ENCODE results near the gene ARL6IP1.

Gene ARL6IP1

GRCh38 chr16:18801145-18801972 lies at the start of gene ARL6IP1:
ARL6IP1 (minus strand) TSS chr16:18801549; CDS start chr16:18801466, 83 bp downstream.
- Histone ChIP-seq H3K27ac (ENCODE audit: low read depth, low read length) (peak within 1 kb of the TSS; percentile 73), H3K27me3 (ENCODE audit: insufficient read depth, low read length) (no peaks in the 10 kb centered on the region), H2AFZ (ENCODE audit: low read length, unreplicated experiment) (peak within 1 kb of the TSS; percentile 27), H3K4me1 (ENCODE audit: control insufficient read depth, insufficient read depth, low read length, unreplicated experiment) (peaks cover 49% of the 10 kb centered on the region), H3K79me2 (ENCODE audit: control insufficient read depth, insufficient read depth, low read length, unreplicated experiment) (peaks cover 48% of the 10 kb centered on the region), H3K36me3 (ENCODE audit: insufficient read depth, low read length) (peaks cover 10% of the 10 kb centered on the region), H3K4me3 (ENCODE audit: low read depth, low read length) (peak within 1 kb of the TSS; percentile 97)

GRCh38 chr16:18846416-18846815 lies 45.1 kb upstream of the ARL6IP1 start:
- peaks cover 3% of the 10 kb centered on the region for H3K79me2 ChIP-seq (ENCODE audit: control insufficient read depth, insufficient read depth, low read length, unreplicated experiment)
- no peak overlapping the region for H3K27ac ChIP-seq (ENCODE audit: low read depth, low read length)
- H3K4me1 ChIP-seq (ENCODE audit: control insufficient read depth, insufficient read depth, low read length, unreplicated experiment), result no peaks in the 10 kb centered on the region
- H3K36me3 ChIP-seq (ENCODE audit: insufficient read depth, low read length), result peaks cover 37% of the 10 kb centered on the region
- no peak overlapping the region for H3K4me3 ChIP-seq (ENCODE audit: low read depth, low read length)
- H3K27me3 ChIP-seq (ENCODE audit: insufficient read depth, low read length), result no peaks in the 10 kb centered on the region
- H2AFZ ChIP-seq (ENCODE audit: low read length, unreplicated experiment), result no peak overlapping the region

- Histone ChIP-seq H3K27ac (ENCODE audit: low read depth, low read length) (no peak overlapping the region), H3K4me3 (ENCODE audit: low read depth, low read length) (no peak overlapping the region), H3K79me2 (ENCODE audit: control insufficient read depth, insufficient read depth, low read length, unreplicated experiment) (peaks cover 3% of the 10 kb centered on the region), H3K27me3 (ENCODE audit: insufficient read depth, low read length) (no peaks in the 10 kb centered on the region), H3K4me1 (ENCODE audit: control insufficient read depth, insufficient read depth, low read length, unreplicated experiment) (no peaks in the 10 kb centered on the region), H3K36me3 (ENCODE audit: insufficient read depth, low read length) (peaks cover 38% of the 10 kb centered on the region), H2AFZ (ENCODE audit: low read length, unreplicated experiment) (no peak overlapping the region)
Observed at GRCh38 chr16:18842565-18842964, 41.2 kb upstream of the ARL6IP1 start.

- Histone ChIP-seq H3K4me1 (ENCODE audit: control insufficient read depth, insufficient read depth, low read length, unreplicated experiment) (no peaks in the 10 kb centered on the region), H3K36me3 (ENCODE audit: insufficient read depth, low read length) (peaks cover 38% of the 10 kb centered on the region), H3K27me3 (ENCODE audit: insufficient read depth, low read length) (no peaks in the 10 kb centered on the region)
Observed at GRCh38 chr16:18841833-18842525, 40.6 kb upstream of the ARL6IP1 start.

GRCh38 chr16:18839555-18839954 lies 38.2 kb upstream of the ARL6IP1 start:
- no peak overlapping the region for H3K27ac ChIP-seq (ENCODE audit: low read depth, low read length)
- no peak overlapping the region for H2AFZ ChIP-seq (ENCODE audit: low read length, unreplicated experiment)
- no peaks in the 10 kb centered on the region for H3K27me3 ChIP-seq (ENCODE audit: insufficient read depth, low read length)
- peaks cover 44% of the 10 kb centered on the region for H3K36me3 ChIP-seq (ENCODE audit: insufficient read depth, low read length)
- no peak overlapping the region for H3K4me3 ChIP-seq (ENCODE audit: low read depth, low read length)
- peaks cover 3% of the 10 kb centered on the region for H3K79me2 ChIP-seq (ENCODE audit: control insufficient read depth, insufficient read depth, low read length, unreplicated experiment)
- H3K4me1 ChIP-seq (ENCODE audit: control insufficient read depth, insufficient read depth, low read length, unreplicated experiment), result no peaks in the 10 kb centered on the region

More at GRCh38 chr16:18841833-18842525, 40.6 kb upstream of the ARL6IP1 start:
- Histone ChIP-seq H3K27ac (ENCODE audit: low read depth, low read length) (no peak overlapping the region), H3K79me2 (ENCODE audit: control insufficient read depth, insufficient read depth, low read length, unreplicated experiment) (peaks cover 3% of the 10 kb centered on the region), H3K4me3 (ENCODE audit: low read depth, low read length) (no peak overlapping the region), H2AFZ (ENCODE audit: low read length, unreplicated experiment) (no peak overlapping the region)

GRCh38 chr16:18836702-18837101 lies 35.4 kb upstream of the ARL6IP1 start:
- Histone ChIP-seq H3K36me3 (ENCODE audit: insufficient read depth, low read length) (peaks cover 55% of the 10 kb centered on the region), H3K79me2 (ENCODE audit: control insufficient read depth, insufficient read depth, low read length, unreplicated experiment) (no peaks in the 10 kb centered on the region), H3K4me1 (ENCODE audit: control insufficient read depth, insufficient read depth, low read length, unreplicated experiment) (no peaks in the 10 kb centered on the region), H3K27me3 (ENCODE audit: insufficient read depth, low read length) (no peaks in the 10 kb centered on the region), H3K27ac (ENCODE audit: low read depth, low read length) (no peak overlapping the region), H3K4me3 (ENCODE audit: low read depth, low read length) (no peak overlapping the region), H2AFZ (ENCODE audit: low read length, unreplicated experiment) (no peak overlapping the region)

DNA sequence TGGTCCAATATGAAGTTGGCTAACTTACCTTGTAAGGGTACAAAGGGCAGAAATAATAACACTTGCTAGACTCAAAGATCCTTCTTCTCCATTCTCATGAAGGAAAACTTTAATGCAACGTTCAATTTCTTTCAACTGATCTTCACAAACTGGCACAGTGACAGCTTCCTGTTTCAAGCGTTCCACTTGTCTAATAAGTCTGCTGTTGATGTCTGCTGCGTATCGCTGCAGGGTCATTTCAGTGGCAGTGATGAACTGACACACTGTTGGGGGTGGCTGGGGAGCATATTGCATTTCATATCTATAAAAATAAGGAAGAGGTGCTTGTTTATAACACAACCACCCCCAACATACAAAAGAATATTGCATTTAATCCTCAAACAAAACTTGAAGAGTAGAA lies 33.5 kb upstream of the ARL6IP1 start:
- Histone ChIP-seq H2AFZ (ENCODE audit: low read length, unreplicated experiment) (no peak overlapping the region), H3K4me3 (ENCODE audit: low read depth, low read length) (no peak overlapping the region), H3K27ac (ENCODE audit: low read depth, low read length) (no peak overlapping the region), H3K36me3 (ENCODE audit: insufficient read depth, low read length) (peaks cover 64% of the 10 kb centered on the region), H3K27me3 (ENCODE audit: insufficient read depth, low read length) (no peaks in the 10 kb centered on the region), H3K79me2 (ENCODE audit: control insufficient read depth, insufficient read depth, low read length, unreplicated experiment) (no peaks in the 10 kb centered on the region), H3K4me1 (ENCODE audit: control insufficient read depth, insufficient read depth, low read length, unreplicated experiment) (no peaks in the 10 kb centered on the region)

DNA sequence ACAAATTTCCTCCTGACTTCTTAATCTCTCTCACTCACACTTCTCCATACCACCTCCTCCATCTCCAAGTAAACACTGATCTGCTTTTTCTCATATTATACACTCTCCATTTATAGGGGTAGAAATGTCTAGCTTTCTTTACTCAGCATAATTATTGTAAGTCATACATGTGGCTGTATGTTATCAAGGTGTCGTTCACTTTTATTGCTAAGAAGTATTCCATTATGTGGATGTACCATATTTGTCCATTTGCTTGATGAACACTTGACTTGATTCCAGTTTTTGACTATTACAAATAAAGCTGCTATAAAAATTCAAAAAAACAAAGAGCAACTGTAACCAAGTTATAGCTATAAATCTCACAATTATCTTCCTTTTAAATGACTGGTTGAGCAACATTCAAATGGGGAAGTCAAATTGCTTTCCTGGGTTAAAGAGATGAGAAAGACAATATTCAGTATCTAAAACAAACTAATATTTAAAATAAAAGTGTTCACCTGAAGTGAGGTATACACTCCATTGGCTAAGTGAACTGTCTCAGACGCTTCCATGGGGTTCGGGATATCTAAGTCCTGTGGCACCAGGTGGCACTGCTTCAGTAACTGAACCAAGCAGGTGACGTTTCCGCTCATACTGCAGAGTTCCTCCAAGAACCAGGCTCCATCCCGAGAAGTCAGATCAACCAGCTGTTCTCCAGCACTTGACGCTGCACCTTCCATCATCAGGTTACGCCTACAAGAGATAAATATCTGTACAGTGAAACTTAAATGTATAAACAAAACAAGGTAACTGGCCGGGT lies 32.6 kb upstream of the ARL6IP1 start:
- Histone ChIP-seq H3K4me3 (ENCODE audit: low read depth, low read length) (no peak overlapping the region), H2AFZ (ENCODE audit: low read length, unreplicated experiment) (no peak overlapping the region), H3K27me3 (ENCODE audit: insufficient read depth, low read length) (no peaks in the 10 kb centered on the region), H3K36me3 (ENCODE audit: insufficient read depth, low read length) (peaks cover 74% of the 10 kb centered on the region), H3K4me1 (ENCODE audit: control insufficient read depth, insufficient read depth, low read length, unreplicated experiment) (no peaks in the 10 kb centered on the region), H3K27ac (ENCODE audit: low read depth, low read length) (no peak overlapping the region), H3K79me2 (ENCODE audit: control insufficient read depth, insufficient read depth, low read length, unreplicated experiment) (no peaks in the 10 kb centered on the region)

DNA sequence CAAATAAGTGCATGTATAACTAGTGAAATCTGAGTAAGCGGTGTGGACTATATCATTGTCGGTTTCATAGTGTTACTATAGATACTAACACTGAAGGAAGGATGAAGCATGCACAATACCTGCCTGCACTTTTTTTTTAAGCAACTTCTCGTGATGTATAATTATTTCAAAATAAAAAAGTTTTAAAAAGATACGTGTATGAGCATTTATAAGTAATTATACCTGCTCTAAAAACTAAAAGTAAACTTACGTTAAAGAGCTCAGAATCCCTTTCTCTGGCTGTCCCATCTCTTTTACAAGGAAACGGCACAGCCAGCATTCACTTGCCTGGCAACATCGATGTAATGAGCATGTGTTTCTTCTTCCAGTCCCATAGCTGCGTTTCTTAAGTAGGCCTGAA lies 31.3 kb upstream of the ARL6IP1 start:
- H3K27ac ChIP-seq (ENCODE audit: low read depth, low read length), result no peak overlapping the region
- H3K79me2 ChIP-seq (ENCODE audit: control insufficient read depth, insufficient read depth, low read length, unreplicated experiment), result no peaks in the 10 kb centered on the region
- H3K36me3 ChIP-seq (ENCODE audit: insufficient read depth, low read length), result peaks cover 72% of the 10 kb centered on the region
- H3K27me3 ChIP-seq (ENCODE audit: insufficient read depth, low read length), result no peaks in the 10 kb centered on the region
- no peaks in the 10 kb centered on the region for H3K4me1 ChIP-seq (ENCODE audit: control insufficient read depth, insufficient read depth, low read length, unreplicated experiment)
- H3K4me3 ChIP-seq (ENCODE audit: low read depth, low read length), result no peak overlapping the region
- H2AFZ ChIP-seq (ENCODE audit: low read length, unreplicated experiment), result no peak overlapping the region

DNA sequence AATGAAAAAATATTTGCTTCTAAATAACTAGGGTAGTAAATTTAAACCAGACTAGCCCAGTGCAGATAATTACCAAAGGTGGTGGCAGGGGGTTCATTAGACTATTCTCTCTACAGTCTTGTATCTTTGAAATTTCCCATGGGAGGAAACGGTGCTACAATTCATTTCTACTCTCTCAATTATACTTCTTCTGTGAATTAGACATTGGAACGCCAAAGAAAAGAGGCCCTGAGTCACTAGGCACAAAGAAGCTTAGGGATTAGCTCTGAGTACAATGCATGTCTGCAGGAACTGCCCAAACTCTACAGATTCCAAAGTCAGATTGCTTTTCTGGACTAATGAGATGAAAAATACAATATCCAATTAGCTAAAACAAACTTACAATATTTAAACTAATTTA lies 30.7 kb upstream of the ARL6IP1 start:
- H2AFZ ChIP-seq (ENCODE audit: low read length, unreplicated experiment), result no peak overlapping the region
- no peak overlapping the region for H3K27ac ChIP-seq (ENCODE audit: low read depth, low read length)
- H3K27me3 ChIP-seq (ENCODE audit: insufficient read depth, low read length), result no peaks in the 10 kb centered on the region
- H3K4me3 ChIP-seq (ENCODE audit: low read depth, low read length), result no peak overlapping the region
- H3K36me3 ChIP-seq (ENCODE audit: insufficient read depth, low read length), result peaks cover 66% of the 10 kb centered on the region
- no peaks in the 10 kb centered on the region for H3K4me1 ChIP-seq (ENCODE audit: control insufficient read depth, insufficient read depth, low read length, unreplicated experiment)
- no peaks in the 10 kb centered on the region for H3K79me2 ChIP-seq (ENCODE audit: control insufficient read depth, insufficient read depth, low read length, unreplicated experiment)
